CD4-positive, alpha-beta T cell (primary cell): ENCODE data around the gene GATA3. TPM values are rescaled to one million over a fixed set of nuclear protein-coding genes. Genes with fewer than 3 reads are reported as not detected.

Experiments
- ATAC-seq: fragments of 200-7000 bp; cut with Tn5 transposase; one replicate; pipeline ENCODE4 v1.10.0; 2022; ENCODE audit warnings: mild to moderate bottlenecking; ENCODE audit not compliant: poor library complexity
- CTCF ChIA-PET: fragments of 350-600 bp; sonication (Branson Sonifier 250); formaldehyde crosslinking; loops from one replicate; lab custom pipeline; 2021; ENCODE audit warnings: antibody characterized with exemption, inconsistent platforms; lab: Charles Lee
- POLR2A ChIA-PET: fragments of 350-600 bp; sonication (Branson Sonifier 250); formaldehyde crosslinking; loops from one replicate; lab custom pipeline; 2021; ENCODE audit warnings: antibody characterized with exemption, inconsistent platforms; lab: Charles Lee
- DNase-seq, 14 experiments: peaks; one replicate each; pipeline ENCODE4 v3.0.0-alpha.2; 2013 to 2020; ENCODE audit warnings: mixed read lengths in 2 of 14
- H3K27ac ChIP-seq, 2 donors: one replicate each; pipeline versions ENCODE4 v1.5.1 to v1.7.0; 2013; ENCODE audit warnings: low read length in 2 of 2, low read depth in 1 of 2, mild to moderate bottlenecking in 1 of 2
- H3K27me3 ChIP-seq, 2 experiments: 1 replicate in 1 of 2; 2 replicates in 1 of 2; pipeline versions ENCODE4 v1.6.1 to v1.7.0; 2013; ENCODE audit warnings: low read length in 2 of 2, control low read depth in 1 of 2, mild to moderate bottlenecking in 1 of 2, moderate library complexity in 1 of 2; ENCODE audit not compliant: insufficient read depth in 2 of 2, control insufficient read depth in 1 of 2
- H3K36me3 ChIP-seq: one replicate; pipeline ENCODE4 v1.6.1; 2013; ENCODE audit warnings: low read length, control low read depth; ENCODE audit not compliant: insufficient read depth
- H3K4me1 ChIP-seq: one replicate; pipeline ENCODE4 v1.6.1; 2013; ENCODE audit warnings: low read length, control low read depth; ENCODE audit not compliant: insufficient read depth
- H3K4me3 ChIP-seq: one replicate; pipeline ENCODE4 v1.5.1; 2013; ENCODE audit warnings: mild to moderate bottlenecking, low read length, moderate library complexity
- H3K9me3 ChIP-seq, 2 experiments: 1 replicate in 1 of 2; 2 replicates in 1 of 2; pipeline versions ENCODE4 v1.6.1 to v1.7.0; 2013; ENCODE audit warnings: low read length in 2 of 2, mild to moderate bottlenecking in 2 of 2, control low read depth in 1 of 2, moderate library complexity in 1 of 2; ENCODE audit not compliant: control insufficient read depth in 1 of 2, insufficient read depth in 1 of 2
- H3K27ac Mint-ChIP-seq: one replicate; pipeline ENCODE4 v1.8.0; 2020; ENCODE audit warnings: mixed read lengths
- H3K27me3 Mint-ChIP-seq: one replicate; pipeline ENCODE4 v1.8.0; 2021; ENCODE audit warnings: mixed read lengths
- H3K36me3 Mint-ChIP-seq: one replicate; pipeline ENCODE4 v1.8.0; 2021; ENCODE audit warnings: low read depth, mixed read lengths
- H3K4me1 Mint-ChIP-seq: one replicate; pipeline ENCODE4 v1.8.0; 2021; ENCODE audit warnings: low read depth, mixed read lengths
- H3K4me3 Mint-ChIP-seq: one replicate; pipeline ENCODE4 v1.8.0; 2020; ENCODE audit warnings: mild to moderate bottlenecking, mixed read lengths
- H3K9me3 Mint-ChIP-seq: one replicate; pipeline ENCODE4 v1.8.0; 2020; ENCODE audit warnings: mixed read lengths
- intact Hi-C, 2 experiments: fragments of 100-400 bp; cut with DNase I in 1 of 2; cut with micrococcal nuclease in 1 of 2; formaldehyde crosslinking; loops; one replicate each; pipeline versions ENCODE4 v1.15.1 to v1.9.0; 2023 to 2025; cut with DNase I, micrococcal nuclease
- total RNA-seq, 174 experiments: library from RNA in 2 of 174; stranded (reverse) in 2 of 174; gene quantifications; one replicate each; pipeline ENCODE4 v1.2.3 and lab custom pipeline; 2021 to 2026
- TF ChIP-seq, protein P1 (sequence below): fragments of 200-600 bp; IDR thresholded peaks from one replicate; pipeline ENCODE4 v1.8.0; 2022; ENCODE audit warnings: antibody characterized with exemption, mild to moderate bottlenecking

The GATA3 gene
- total RNA-seq, 2 experiments from 2014 or later: 128 to 141 TPM

DNA sequence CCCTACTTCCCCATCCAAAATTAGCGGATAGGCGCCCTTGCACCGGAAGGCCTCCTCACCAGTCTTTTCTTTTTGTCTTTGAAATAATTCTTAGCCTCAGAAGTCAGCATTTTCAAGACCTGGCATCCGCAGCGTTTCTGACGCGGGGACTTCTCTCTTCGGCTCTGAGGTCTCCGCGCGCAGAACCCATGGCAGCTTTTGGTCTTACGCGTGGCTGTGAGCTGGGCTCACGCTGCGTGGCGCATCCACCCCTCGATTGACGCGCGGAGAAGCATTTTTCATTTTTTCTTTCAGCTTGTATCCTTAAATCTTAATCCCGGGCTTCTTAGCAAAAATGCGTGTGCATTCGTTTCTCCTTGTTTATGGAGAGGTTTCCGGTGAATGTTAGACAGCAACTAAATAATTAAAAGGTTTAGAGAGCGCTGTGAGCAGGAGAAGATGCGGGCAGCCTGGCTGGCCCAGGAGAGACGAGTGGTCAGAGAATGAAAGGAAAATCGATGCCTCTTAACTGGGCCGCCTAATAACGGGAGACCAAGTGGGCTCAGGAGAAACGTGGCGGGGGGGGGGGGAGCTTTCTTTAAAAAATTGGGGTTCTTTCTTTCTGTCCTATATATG lies 2.0 kb upstream of the GATA3 start:
- Mint-ChIP-seq H3K27me3 (peaks cover 50% of the 10 kb centered on the region), H3K27ac (peak overlapping the region; percentile 97), H3K9me3 (no peaks in the 10 kb centered on the region), H3K36me3 (peaks cover 30% of the 10 kb centered on the region), H3K4me1 (peaks cover 51% of the 10 kb centered on the region), H3K4me3 (peak overlapping the region; percentile 95)
- no peaks in the 10 kb centered on the region for H3K36me3 ChIP-seq
- TF ChIP-seq, protein P1, sequence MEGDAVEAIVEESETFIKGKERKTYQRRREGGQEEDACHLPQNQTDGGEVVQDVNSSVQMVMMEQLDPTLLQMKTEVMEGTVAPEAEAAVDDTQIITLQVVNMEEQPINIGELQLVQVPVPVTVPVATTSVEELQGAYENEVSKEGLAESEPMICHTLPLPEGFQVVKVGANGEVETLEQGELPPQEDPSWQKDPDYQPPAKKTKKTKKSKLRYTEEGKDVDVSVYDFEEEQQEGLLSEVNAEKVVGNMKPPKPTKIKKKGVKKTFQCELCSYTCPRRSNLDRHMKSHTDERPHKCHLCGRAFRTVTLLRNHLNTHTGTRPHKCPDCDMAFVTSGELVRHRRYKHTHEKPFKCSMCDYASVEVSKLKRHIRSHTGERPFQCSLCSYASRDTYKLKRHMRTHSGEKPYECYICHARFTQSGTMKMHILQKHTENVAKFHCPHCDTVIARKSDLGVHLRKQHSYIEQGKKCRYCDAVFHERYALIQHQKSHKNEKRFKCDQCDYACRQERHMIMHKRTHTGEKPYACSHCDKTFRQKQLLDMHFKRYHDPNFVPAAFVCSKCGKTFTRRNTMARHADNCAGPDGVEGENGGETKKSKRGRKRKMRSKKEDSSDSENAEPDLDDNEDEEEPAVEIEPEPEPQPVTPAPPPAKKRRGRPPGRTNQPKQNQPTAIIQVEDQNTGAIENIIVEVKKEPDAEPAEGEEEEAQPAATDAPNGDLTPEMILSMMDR: no peak
- CTCF ChIA-PET: interaction anchor here (1.0 to 2.2 kb wide), 2 partner anchors 10 to 19 kb away, joined by 3 to 11 read pairs; no protein-coding TSS in a partner anchor
- peak in 5 of 14 experiments; percentile 30 to 68 (median 35) for DNase-seq
- no peak for ATAC-seq
- peak overlapping the region; percentile 5 for H3K4me3 ChIP-seq
- peaks cover 49 to 56% of the 10 kb centered on the region in 2 experiments for H3K27me3 ChIP-seq
- peaks cover 67% of the 10 kb centered on the region for H3K4me1 ChIP-seq
- peaks cover 0 to 33% of the 10 kb centered on the region in 2 experiments for H3K9me3 ChIP-seq
- intact Hi-C loops: loop anchor here (2.0 to 10.0 kb wide), 11 partner anchors 14 to 1155 kb away; partner anchors contain the start of gene SFMBT2 (in 1 of the 2)
- no peak overlapping the region for H3K27ac ChIP-seq
- POLR2A ChIA-PET: interaction anchor here (0.6 to 5.0 kb wide), 12 partner anchors 8 to 860 kb away, joined by 3 to 37 read pairs (median 4); partner anchors contain the start of genes ATP5F1C and KIN

DNA sequence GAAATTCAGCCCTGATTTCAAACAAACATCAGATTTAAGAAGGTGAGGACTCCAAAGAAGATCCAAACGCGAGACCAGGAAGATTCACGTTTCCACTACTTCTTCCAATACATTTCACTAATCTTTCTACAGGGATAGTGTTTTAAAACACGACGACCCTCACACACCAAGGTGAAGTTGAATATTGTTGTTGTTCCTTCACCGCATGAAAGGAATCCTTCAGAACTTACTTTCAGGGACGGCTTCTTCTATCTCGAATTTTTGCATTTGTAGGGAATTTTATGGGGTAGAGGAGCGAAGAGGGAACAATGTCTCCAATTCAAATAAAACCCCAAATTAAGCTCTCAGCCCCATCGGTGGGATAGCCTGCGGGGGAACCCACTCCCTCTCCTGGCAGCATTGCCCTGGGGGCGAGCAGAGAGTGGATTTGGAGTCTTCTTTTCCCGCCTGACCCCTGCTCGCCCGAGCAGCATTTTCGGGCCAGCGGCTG lies 1.5 kb upstream of the GATA3 start:
- Mint-ChIP-seq H3K27ac (peak overlapping the region; percentile 97), H3K4me1 (peaks cover 51% of the 10 kb centered on the region), H3K9me3 (no peaks in the 10 kb centered on the region), H3K27me3 (peaks cover 45% of the 10 kb centered on the region), H3K4me3 (peak overlapping the region; percentile 95), H3K36me3 (peaks cover 35% of the 10 kb centered on the region)
- H3K36me3 ChIP-seq: peaks cover 4% of the 10 kb centered on the region
- POLR2A ChIA-PET: interaction anchor here (0.7 to 5.0 kb wide), 13 partner anchors 7 to 860 kb away, joined by 3 to 37 read pairs (median 4); partner anchors contain the start of genes ATP5F1C and KIN
- H3K9me3 ChIP-seq: peaks cover 0 to 27% of the 10 kb centered on the region in 2 experiments
- DNase-seq (no peak), ATAC-seq (no peak)
- peaks cover 44 to 51% of the 10 kb centered on the region in 2 experiments for H3K27me3 ChIP-seq
- CTCF ChIA-PET: interaction anchor here (1.0 to 2.2 kb wide), 2 partner anchors 11 to 20 kb away, joined by 3 to 11 read pairs; no protein-coding TSS in a partner anchor
- intact Hi-C loops: loop anchor here (2.0 to 10.0 kb wide), 11 partner anchors 14 to 1154 kb away; partner anchors contain the start of gene SFMBT2 (in 1 of the 2)
- no peak overlapping the region for H3K27ac ChIP-seq
- TF ChIP-seq, protein P1: no peak
- peaks cover 67% of the 10 kb centered on the region for H3K4me1 ChIP-seq
- no peak overlapping the region for H3K4me3 ChIP-seq

DNA sequence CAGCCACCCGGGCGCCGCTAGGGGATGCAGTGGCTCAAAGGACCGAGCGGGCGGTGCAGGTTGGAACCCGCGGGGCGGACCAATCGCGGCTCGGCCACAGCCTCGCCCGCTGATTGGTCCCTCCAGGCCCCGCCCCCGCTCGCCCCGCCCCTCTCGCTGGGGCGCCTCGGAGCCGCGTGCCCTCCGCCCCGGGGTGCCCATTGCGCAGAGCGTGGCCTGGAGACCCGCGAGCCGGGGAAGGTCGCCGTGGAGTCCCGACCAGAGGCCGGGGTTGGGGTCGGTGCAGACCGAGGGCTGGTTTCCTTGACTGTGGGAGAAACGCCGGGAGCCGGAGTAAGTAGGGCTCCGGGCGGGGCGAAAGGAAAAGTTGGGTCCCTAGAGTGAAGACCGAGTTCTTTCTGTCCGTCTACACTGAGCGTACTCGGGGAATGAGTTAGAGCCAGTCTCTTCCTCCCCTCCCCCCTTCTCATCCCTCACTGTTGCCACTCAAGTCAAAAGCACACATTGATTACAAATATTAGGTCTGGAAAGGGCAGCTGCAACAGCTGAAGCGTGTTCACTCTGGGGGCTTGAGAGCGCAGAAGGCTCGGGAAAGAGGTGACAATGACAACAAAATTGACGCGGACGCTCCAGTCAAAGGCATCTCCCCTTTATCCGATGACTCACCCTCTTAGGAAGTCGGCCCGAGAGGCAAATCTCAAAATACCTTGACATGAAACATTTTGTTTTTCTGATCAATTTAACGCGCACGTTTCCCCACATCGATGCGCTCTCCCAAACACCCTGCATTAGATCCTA lies 843 bp upstream of the GATA3 start:
- H3K4me1 ChIP-seq: peaks cover 67% of the 10 kb centered on the region
- Mint-ChIP-seq H3K36me3 (peaks cover 41% of the 10 kb centered on the region), H3K4me1 (peaks cover 52% of the 10 kb centered on the region), H3K4me3 (peak overlapping the region; percentile 95), H3K9me3 (no peaks in the 10 kb centered on the region), H3K27ac (peak overlapping the region; percentile 97), H3K27me3 (peaks cover 38% of the 10 kb centered on the region)
- POLR2A ChIA-PET: interaction anchor here (0.6 to 5.0 kb wide), 14 partner anchors 7 to 1157 kb away, joined by 3 to 37 read pairs (median 4); partner anchors contain the start of genes ATP5F1C and KIN
- CTCF ChIA-PET: interaction anchor here (0.6 to 2.2 kb wide), 3 partner anchors 11 to 370 kb away, joined by 3 to 11 read pairs (median 3); no protein-coding TSS in a partner anchor
- intact Hi-C loops: loop anchor here (2.0 to 10.0 kb wide), 11 partner anchors 15 to 1154 kb away; partner anchors contain the start of gene SFMBT2 (in 1 of the 2)
- DNase-seq (peak; percentile 80 to 98 (median 94)), ATAC-seq (peak; percentile 59)
- H3K9me3 ChIP-seq: peaks cover 0 to 21% of the 10 kb centered on the region in 2 experiments
- TF ChIP-seq, protein P1: peak; percentile 96
- H3K27me3 ChIP-seq: peaks cover 38 to 44% of the 10 kb centered on the region in 2 experiments
- H3K4me3 ChIP-seq: peak overlapping the region; percentile 96
- peak overlapping the region; percentile 61 to 76 for H3K27ac ChIP-seq
- H3K36me3 ChIP-seq: peaks cover 11% of the 10 kb centered on the region
